Caco-2 (cell line): ENCODE results near the gene LRRN4CL. TPM values are rescaled to one million over a fixed set of nuclear protein-coding genes. Genes with fewer than 3 reads are reported as not detected.

Experiments
- BruUV-seq: library from RNA; stranded (reverse); fragments of 400-500 nt; replicated peaks from 2 replicates; lab custom pipeline; 2021; lab: Mats Ljungman, UMichigan
- CTCF ChIA-PET: fragments of 300-600 bp; sonication (Branson Sonifier 250); formaldehyde crosslinking; loops from one replicate; lab custom pipeline; 2022; ENCODE audit warnings: antibody characterized with exemption; lab: Charles Lee
- POLR2A ChIA-PET: fragments of 300-600 bp; sonication (Branson Sonifier 250); formaldehyde crosslinking; loops from one replicate; lab custom pipeline; 2022; ENCODE audit warnings: antibody characterized with exemption; lab: Charles Lee
- DNase-seq, 2 experiments: peaks; one replicate each; pipeline versions ENCODE4 v3.0.0 to v3.0.0-alpha.2; 2020 to 2022
- H3K27me3 ChIP-seq: replicated peaks from 2 replicates; pipeline ENCODE4 v1.6.0; 2011; ENCODE audit warnings: low read length; ENCODE audit not compliant: control insufficient read depth, insufficient read depth
- H3K36me3 ChIP-seq: 2 replicates; pipeline ENCODE4 v1.5.1; 2011; ENCODE audit warnings: low read length; ENCODE audit not compliant: control insufficient read depth, insufficient read depth
- H3K4me1 ChIP-seq: fragments of 250-450 bp; sonication (Bioruptor Pico); 2 replicates; pipeline ENCODE4 v1.5.1; 2020; ENCODE audit warnings: mild to moderate bottlenecking
- H3K4me3 ChIP-seq: 2 replicates; pipeline ENCODE4 v1.5.1; 2011; ENCODE audit warnings: low read depth, mild to moderate bottlenecking, control low read depth, low read length
- H3K9me3 ChIP-seq: fragments of 250-450 bp; sonication (Bioruptor Pico); 2 replicates; pipeline ENCODE4 v1.5.1; 2020; ENCODE audit warnings: mild to moderate bottlenecking, moderate library complexity
- H3K27ac Mint-ChIP-seq: one replicate; pipeline ENCODE4 v1.8.0; 2022; ENCODE audit warnings: mixed read lengths; ENCODE audit not compliant: unreplicated experiment
- H3K27me3 Mint-ChIP-seq: one replicate; pipeline ENCODE4 v1.8.0; 2022; ENCODE audit warnings: mixed read lengths; ENCODE audit not compliant: insufficient read depth, unreplicated experiment
- H3K36me3 Mint-ChIP-seq: one replicate; pipeline ENCODE4 v1.8.0; 2022; ENCODE audit warnings: mild to moderate bottlenecking, mixed read lengths; ENCODE audit not compliant: insufficient read depth, unreplicated experiment
- H3K4me1 Mint-ChIP-seq: one replicate; pipeline ENCODE4 v1.8.0; 2022; ENCODE audit warnings: low read depth, mixed read lengths; ENCODE audit not compliant: unreplicated experiment
- H3K4me3 Mint-ChIP-seq: one replicate; pipeline ENCODE4 v1.8.0; 2022; ENCODE audit warnings: mild to moderate bottlenecking, moderate library complexity, mixed read lengths; ENCODE audit not compliant: unreplicated experiment
- H3K9me3 Mint-ChIP-seq: one replicate; pipeline ENCODE4 v1.8.0; 2022; ENCODE audit warnings: mixed read lengths; ENCODE audit not compliant: unreplicated experiment
- intact Hi-C: fragments of 100-400 bp; cut with micrococcal nuclease; formaldehyde crosslinking; loops from one replicate; pipeline ENCODE4 v1.10.0; 2022; ENCODE audit not compliant: unreplicated experiment
- total RNA-seq: library from RNA; stranded (reverse); gene quantifications from 2 replicates; pipeline ENCODE4 v1.2.3, GENCODE V29; 2022
- TF ChIP-seq, protein P1 (sequence below), 2 experiments: fragments of 200-600 bp in 1 of 2; IDR thresholded peaks; 1 replicate in 1 of 2; 2 replicates in 1 of 2; pipeline versions ENCODE4 v1.5.1 to v1.8.0; 2011 to 2022; ENCODE audit warnings: antibody characterized with exemption in 1 of 2, control low read depth in 1 of 2, inconsistent platforms in 1 of 2, low read depth in 1 of 2, low read length in 1 of 2, mild to moderate bottlenecking in 1 of 2, moderate library complexity in 1 of 2; ENCODE audit not compliant: insufficient read depth in 1 of 2, severe bottlenecking in 1 of 2, unreplicated experiment in 1 of 2

Gene LRRN4CL
- total RNA-seq, 1 experiment from 2014 or later, result 0.64 TPM

GRCh38 chr11:62712276-62712812, 23.0 kb upstream of the LRRN4CL start:
- H3K36me3 ChIP-seq, result peaks cover 10% of the 10 kb centered on the region
- intact Hi-C loops, result loop anchor here (2.0 kb wide), 1 partner anchor 14 kb away; the partner anchor contains the start of gene HNRNPUL2
- ChIA-PET CTCF (no interaction called here), POLR2A (interaction anchor here (2.0 kb wide), 1 partner anchor 47 kb away, joined by 7 read pairs; the partner anchor contains the start of genes C11orf98 and CSKMT)
- no peak overlapping the region for H3K4me3 Mint-ChIP-seq
- no peaks in the 10 kb centered on the region for H3K27me3 Mint-ChIP-seq
- DNase-seq, result no peak
- no TSS peak for BruUV-seq
- H3K4me1 ChIP-seq, result peaks cover 21% of the 10 kb centered on the region
- H3K9me3 Mint-ChIP-seq, result no peaks in the 10 kb centered on the region
- H3K4me3 ChIP-seq, result no peak overlapping the region
- no peak overlapping the region for H3K27ac Mint-ChIP-seq
- H3K27me3 ChIP-seq, result no peaks in the 10 kb centered on the region
- peaks cover 100% of the 10 kb centered on the region for H3K36me3 Mint-ChIP-seq
- H3K9me3 ChIP-seq, result no peaks in the 10 kb centered on the region
- TF ChIP-seq, protein P1, sequence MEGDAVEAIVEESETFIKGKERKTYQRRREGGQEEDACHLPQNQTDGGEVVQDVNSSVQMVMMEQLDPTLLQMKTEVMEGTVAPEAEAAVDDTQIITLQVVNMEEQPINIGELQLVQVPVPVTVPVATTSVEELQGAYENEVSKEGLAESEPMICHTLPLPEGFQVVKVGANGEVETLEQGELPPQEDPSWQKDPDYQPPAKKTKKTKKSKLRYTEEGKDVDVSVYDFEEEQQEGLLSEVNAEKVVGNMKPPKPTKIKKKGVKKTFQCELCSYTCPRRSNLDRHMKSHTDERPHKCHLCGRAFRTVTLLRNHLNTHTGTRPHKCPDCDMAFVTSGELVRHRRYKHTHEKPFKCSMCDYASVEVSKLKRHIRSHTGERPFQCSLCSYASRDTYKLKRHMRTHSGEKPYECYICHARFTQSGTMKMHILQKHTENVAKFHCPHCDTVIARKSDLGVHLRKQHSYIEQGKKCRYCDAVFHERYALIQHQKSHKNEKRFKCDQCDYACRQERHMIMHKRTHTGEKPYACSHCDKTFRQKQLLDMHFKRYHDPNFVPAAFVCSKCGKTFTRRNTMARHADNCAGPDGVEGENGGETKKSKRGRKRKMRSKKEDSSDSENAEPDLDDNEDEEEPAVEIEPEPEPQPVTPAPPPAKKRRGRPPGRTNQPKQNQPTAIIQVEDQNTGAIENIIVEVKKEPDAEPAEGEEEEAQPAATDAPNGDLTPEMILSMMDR (IDR thresholded peaks at IDR 0.05; ENCODE audit: insufficient read depth in 1 of 2, low read depth in 1 of 2, low read length in 1 of 2, severe bottlenecking in 1 of 2, unreplicated experiment in 1 of 2), result no peak
- peaks cover 29% of the 10 kb centered on the region for H3K4me1 Mint-ChIP-seq

- BruUV-seq, result no TSS peak
- intact Hi-C loops, result no loop called here
- H3K4me1 Mint-ChIP-seq, result peaks cover 38% of the 10 kb centered on the region
These were observed 20.6 kb upstream of the LRRN4CL start for GRCh38 chr11:62710001-62710345.

GRCh38 chr11:62709247-62710000, 20.1 kb upstream of the LRRN4CL start:
- CTCF ChIA-PET, result no interaction called here
- H3K27me3 Mint-ChIP-seq, result no peaks in the 10 kb centered on the region
- TF ChIP-seq, protein P1 (IDR thresholded peaks at IDR 0.05; ENCODE audit: insufficient read depth in 1 of 2, low read depth in 1 of 2, low read length in 1 of 2, severe bottlenecking in 1 of 2, unreplicated experiment in 1 of 2), result no peak
- no peak overlapping the region for H3K4me3 Mint-ChIP-seq
- peaks cover 33% of the 10 kb centered on the region for H3K4me1 Mint-ChIP-seq
- H3K9me3 ChIP-seq, result no peaks in the 10 kb centered on the region
- H3K4me3 ChIP-seq, result no peak overlapping the region
- BruUV-seq, result no TSS peak
- POLR2A ChIA-PET, result interaction anchor here (1.0 kb wide), 1 partner anchor 19 kb away, joined by 4 read pairs; the partner anchor contains the start of gene TTC9C
- no peaks in the 10 kb centered on the region for H3K9me3 Mint-ChIP-seq
- DNase-seq, result no peak
- H3K27ac Mint-ChIP-seq, result no peak overlapping the region
- no peaks in the 10 kb centered on the region for H3K27me3 ChIP-seq
- intact Hi-C loops, result no loop called here
- H3K36me3 Mint-ChIP-seq, result peaks cover 94% of the 10 kb centered on the region
- peaks cover 26% of the 10 kb centered on the region for H3K4me1 ChIP-seq
- 0 out of 2 replicates have a peak, but pooled peaks cover 3% of the 10 kb centered on the region for H3K36me3 ChIP-seq

More at GRCh38 chr11:62710001-62710345, 20.6 kb upstream of the LRRN4CL start:
- peaks cover 99% of the 10 kb centered on the region for H3K36me3 Mint-ChIP-seq
- ChIA-PET CTCF (interaction anchor here (0.7 kb wide), 1 partner anchor 10 kb away, joined by 3 read pairs; no protein-coding TSS in a partner anchor), POLR2A (no interaction called here)
- H3K9me3 Mint-ChIP-seq, result no peaks in the 10 kb centered on the region
- no peaks in the 10 kb centered on the region for H3K27me3 Mint-ChIP-seq
- H3K27ac Mint-ChIP-seq, result no peak overlapping the region
- Histone ChIP-seq H3K4me1 (peaks cover 30% of the 10 kb centered on the region), H3K27me3 (no peaks in the 10 kb centered on the region), H3K9me3 (no peaks in the 10 kb centered on the region), H3K4me3 (no peak overlapping the region), H3K36me3 (peaks cover 6% of the 10 kb centered on the region; the same call in 1 of the 2 replicates)
- TF ChIP-seq, protein P1 (IDR thresholded peaks at IDR 0.05; ENCODE audit: insufficient read depth in 1 of 2, low read depth in 1 of 2, low read length in 1 of 2, severe bottlenecking in 1 of 2, unreplicated experiment in 1 of 2), result no peak
- DNase-seq, result no peak
- no peak overlapping the region for H3K4me3 Mint-ChIP-seq
